ENCODE results near the gene UCN3.

Gene UCN3

GRCh38 chr10:5364890-5365338 lies at the start of gene UCN3:
TSS of gene UCN3 (plus strand) at chr10:5364966. CDS start at chr10:5373721, 8,755 bp downstream.
- DNase-seq (ENCODE audit: low spot score) = no peak

DNA sequence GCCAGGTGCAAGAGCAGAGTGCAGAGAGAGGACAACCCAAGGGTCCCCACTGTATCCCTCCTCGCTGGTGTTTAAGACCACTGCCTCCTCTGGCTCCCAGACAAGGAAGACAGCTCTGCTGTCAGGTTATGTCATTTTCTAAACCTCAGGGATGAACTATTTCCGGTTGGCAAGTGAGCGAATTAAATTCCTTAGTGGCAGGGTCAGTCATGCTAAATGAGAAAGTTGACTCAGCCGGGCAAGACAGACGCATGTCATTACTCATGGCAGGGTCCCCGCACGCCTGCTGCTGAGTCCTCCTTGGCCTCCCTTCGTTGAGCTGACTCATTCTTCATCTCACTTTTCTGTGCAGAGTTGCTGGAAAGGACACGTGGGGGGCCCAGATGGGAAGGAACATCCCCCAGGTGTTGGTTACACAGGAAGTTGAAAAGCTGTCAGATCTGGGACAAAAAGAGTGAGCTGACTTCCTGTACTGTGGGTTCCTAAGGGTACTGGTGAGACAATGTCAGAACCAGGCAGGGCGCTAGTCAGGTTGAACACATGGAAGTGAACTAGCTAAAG lies 47.1 kb upstream of the UCN3 start:
- DNase-seq (ENCODE audit: low spot score) = peak; percentile 99

DNA sequence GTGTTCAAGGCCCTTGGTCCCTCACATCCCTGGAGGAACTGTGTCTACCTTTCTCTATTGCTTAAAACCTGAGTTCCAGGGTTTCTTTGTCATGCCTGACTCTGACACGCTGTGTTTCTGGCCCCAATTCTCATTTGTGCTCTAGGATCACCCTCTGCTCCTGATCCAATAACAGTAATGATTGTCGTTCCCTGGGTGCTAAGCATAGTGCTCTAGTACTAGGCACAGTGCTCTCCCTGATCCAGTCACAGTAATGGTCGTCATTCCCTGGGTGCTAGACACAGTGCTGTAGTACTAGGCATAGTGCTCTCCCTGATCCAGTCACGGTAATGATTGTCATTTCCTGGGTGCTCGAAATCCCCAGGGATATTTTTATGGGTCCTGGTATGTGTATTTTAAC lies 46.6 kb upstream of the UCN3 start:
- DNase-seq (ENCODE audit: low spot score) = no peak

DNA sequence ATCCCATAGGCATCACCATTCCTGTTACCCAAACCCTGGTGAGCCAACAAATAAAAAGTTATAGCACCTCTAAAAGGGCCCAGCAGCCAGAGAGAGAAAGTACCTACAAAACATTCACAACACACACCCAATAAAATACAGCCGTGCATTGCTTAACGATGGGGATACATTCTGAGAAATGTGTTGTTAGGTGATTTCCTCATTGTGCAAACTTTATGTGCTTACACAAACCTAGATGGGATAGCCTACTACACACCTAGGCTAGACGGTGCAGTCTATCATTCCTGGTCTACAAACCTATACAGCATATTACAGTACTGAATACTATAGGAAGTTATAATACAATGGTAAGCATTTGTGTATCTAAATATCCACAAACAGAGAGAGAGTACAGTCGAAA lies 44.9 kb upstream of the UCN3 start:
- no peak for DNase-seq (ENCODE audit: low spot score)

DNA sequence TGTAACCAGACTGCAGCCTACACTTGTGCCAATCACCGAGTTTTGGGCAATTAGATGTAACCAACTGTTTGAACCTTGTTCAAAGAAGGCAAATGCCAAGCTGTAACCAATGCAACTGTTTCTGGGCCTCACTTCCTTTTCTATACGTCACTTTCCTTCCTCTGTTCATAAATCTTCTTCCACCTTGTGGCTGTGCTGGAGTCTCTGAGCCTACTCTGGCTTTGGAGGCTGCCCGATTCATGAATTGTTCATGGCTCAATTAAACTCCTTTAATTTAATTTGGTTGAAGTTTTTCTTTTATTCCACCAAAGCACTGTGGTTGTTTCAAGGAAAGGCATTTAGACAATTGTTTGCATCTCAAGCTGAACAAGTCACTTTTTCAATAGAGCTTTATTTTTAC lies 43.5 kb upstream of the UCN3 start:
- DNase-seq (ENCODE audit: low spot score) = no peak

- no peak for DNase-seq (ENCODE audit: low spot score)
Observed at GRCh38 chr10:5323446-5323845, 41.3 kb upstream of the UCN3 start.

- DNase-seq (ENCODE audit: low spot score) = no peak
Observed at GRCh38 chr10:5325076-5325475, 39.7 kb upstream of the UCN3 start.

DNA sequence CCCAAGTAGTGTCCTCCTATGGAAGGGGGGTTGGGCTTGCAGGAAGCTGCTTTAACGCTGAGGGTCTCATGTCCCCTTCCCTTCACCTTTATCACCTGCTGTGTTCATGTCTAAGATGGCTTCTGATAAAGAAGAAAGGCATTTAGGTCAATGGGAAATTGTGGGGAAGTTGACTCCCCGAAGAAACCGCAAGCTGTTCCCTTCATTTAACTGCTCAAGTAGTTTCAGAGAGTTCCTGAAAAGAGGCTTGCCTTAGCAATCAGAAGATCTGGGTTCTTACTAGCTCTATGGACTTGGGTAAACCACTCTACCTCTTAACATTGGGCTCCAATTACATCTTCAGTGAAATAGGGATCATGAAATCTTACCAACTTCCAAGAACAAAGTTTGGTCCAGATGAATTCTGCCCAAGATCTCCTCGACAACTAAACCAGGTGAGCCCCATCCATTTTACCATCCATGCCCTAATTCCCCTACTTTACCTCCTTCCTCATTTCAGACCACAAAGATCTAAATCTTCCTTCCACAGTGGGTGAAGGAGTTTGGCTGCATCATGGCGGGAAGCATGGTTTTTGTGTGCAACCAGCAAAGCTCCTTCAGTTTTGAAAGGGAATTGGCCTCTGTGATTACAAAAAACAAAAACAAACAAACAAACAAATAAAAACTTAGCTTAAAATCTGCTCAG lies 30.4 kb upstream of the UCN3 start:
- no peak for DNase-seq (ENCODE audit: low spot score)

DNA sequence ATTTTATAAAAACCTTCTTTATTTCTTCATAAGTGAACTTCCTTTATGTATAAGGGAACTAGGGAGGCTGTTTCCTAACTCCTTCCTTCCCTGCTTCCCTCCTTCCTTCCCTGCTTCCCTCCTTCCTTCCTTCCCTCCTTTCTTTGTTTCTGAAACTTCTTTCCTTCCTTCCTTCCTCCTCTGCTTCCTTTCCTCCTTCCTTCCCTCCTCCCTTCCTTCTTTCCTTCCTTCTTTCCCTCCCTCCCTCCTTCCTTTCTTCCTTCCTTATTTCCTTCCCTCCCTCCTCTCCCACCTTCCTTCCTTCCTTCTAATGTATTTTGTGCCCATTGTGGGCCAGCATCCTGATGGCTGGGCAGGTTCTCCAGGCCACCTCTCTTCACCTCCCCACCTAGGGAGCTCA lies 26.8 kb upstream of the UCN3 start:
- DNase-seq (ENCODE audit: low spot score) = no peak

- DNase-seq (ENCODE audit: low spot score) = no peak
Observed at GRCh38 chr10:5343092-5343491, 21.7 kb upstream of the UCN3 start.

GRCh38 chr10:5343561-5343960 lies 21.2 kb upstream of the UCN3 start:
- peak; percentile 66 for DNase-seq (ENCODE audit: low spot score)

DNA sequence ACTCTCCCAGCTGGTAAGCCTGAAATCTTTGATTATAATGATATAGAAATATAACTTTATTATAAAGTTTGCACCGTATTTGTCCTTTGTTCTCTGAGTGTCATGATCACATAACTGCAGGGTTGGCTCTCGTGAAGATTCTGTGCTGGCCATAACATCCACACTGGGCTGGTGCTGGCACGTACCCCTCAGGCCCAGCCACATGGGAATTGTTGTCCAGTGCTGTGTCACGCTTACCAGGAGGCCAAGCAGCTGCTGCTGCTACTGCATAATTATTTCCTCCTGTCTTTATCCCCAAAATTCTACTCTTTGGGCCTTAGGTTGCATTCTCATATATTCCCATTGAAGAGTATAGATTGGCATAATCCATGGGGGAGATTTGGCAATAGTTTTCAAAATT lies 20.8 kb upstream of the UCN3 start:
- no peak for DNase-seq (ENCODE audit: low spot score)

- DNase-seq (ENCODE audit: low spot score) = peak; percentile 6
Observed at GRCh38 chr10:5344746-5345145, 20.0 kb upstream of the UCN3 start.

DNA sequence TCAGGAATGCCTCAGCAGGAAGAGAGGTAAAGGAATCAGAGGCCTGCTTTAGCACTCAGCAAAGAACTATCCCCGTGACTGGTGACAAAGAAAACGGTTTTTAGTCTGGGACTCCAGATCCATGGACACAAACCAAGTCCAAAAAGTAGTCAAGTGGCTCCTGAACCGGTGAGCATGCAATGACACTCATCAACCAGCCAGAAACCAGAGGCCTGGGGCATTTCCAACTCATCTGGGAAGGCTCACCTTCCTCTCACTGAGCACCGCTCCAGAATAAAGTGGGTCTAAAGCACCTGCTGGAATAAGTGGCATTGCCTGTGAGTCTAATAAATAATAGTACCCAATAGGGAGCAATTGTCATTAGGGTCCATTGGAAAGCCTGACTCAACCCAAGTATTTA lies 17.9 kb upstream of the UCN3 start:
- no peak for DNase-seq (ENCODE audit: low spot score)

DNA sequence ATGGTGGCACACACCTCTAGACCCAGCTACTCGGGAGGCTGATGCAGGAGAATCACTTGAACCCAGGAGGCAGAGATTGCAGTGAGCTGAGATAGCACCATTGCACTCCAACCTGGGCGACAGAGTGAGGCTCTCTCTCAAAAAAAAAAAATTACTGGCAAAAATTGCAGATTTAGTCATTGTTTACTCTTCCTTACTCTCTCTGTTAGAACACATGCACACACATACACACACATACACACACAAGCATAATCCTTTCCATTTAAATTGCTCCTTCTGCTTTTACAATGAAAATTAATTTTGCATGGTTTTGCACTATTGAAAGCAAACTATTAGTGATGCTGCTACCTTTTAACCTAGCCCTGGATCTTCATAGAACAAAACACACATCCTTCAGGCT lies 15.4 kb upstream of the UCN3 start:
- no peak for DNase-seq (ENCODE audit: low spot score)

GRCh38 chr10:5354068-5354467 lies 10.7 kb upstream of the UCN3 start:
- DNase-seq (ENCODE audit: low spot score) = no peak

- DNase-seq (ENCODE audit: low spot score) = no peak
Observed at GRCh38 chr10:5355594-5356301, 9.0 kb upstream of the UCN3 start.

GRCh38 chr10:5356302-5356763 lies 8.4 kb upstream of the UCN3 start:
- DNase-seq (ENCODE audit: low spot score) = no peak

GRCh38 chr10:5360318-5360915 lies 4.3 kb upstream of the UCN3 start:
- no peak for DNase-seq (ENCODE audit: low spot score)

DNA sequence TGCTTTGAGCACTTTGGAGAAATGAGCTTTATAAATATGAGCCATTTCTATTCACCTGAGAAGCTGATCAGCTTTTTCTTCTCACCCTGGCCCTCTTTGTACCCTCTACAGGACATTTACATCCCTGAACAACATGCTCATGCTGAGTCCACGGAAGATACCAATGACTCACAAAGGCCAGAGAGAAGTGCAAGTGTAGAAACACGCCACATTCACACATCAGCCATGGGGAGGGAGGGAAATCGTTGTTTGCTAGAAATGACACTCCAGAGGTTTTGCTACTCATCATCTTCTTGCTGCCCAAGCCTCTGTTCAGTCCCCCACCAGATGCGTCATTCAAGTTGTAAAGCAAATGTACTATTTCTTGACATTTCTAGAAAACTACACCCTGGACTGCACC lies 2.8 kb upstream of the UCN3 start:
- no peak for DNase-seq (ENCODE audit: low spot score)

DNA sequence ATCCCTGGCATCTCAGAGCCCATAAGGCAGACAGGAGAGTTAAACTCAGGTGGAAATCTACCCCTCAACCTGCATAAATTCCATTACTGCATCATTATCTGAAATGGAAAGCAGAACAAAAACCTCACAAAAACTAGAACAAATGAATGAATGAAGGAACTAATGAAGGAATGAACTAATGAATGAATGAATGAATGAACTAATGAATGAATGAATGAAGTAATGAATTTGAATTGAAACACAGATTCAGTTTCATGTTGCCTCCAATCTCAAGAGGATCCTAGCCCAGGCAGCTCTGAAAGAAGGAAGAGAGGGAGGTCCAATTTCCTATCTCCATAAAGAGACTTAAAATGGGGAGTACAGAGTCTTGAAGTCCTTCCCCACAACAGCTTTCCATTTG lies 1.9 kb upstream of the UCN3 start:
- DNase-seq (ENCODE audit: low spot score) = no peak

GRCh38 chr10:5364374-5364773 lies 392 bp upstream of the UCN3 start:
- no peak for DNase-seq (ENCODE audit: low spot score)

DNA sequence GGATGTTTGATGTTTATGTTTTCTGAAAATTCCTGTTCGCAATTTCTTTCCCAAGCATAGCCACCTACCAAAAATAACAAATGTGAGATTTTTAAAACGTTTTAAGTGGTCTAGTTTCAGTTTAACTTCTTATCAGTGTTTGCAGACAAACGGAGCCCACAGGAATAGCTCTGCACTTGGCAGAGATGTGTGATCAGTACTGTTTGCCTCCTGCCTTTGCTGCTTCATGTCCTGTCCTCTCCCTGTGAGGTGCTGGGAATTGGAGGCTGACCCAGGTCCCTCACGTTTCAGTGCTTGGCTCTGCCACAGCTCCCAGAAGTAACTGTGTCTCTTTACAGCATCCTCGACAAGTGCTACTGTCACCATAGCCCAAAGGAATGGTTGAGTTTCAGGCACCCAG lies 1.2 kb downstream of the UCN3 start:
- DNase-seq (ENCODE audit: low spot score) = no peak
